Lower lobe of right lung (tissue), 2 donors: ENCODE results near the gene DNAJC2. TPM values are rescaled to one million over a fixed set of nuclear protein-coding genes. Genes with fewer than 3 reads are reported as not detected.
A peak's percentile ranks its signal among the peaks of the same experiment; 100 is the strongest.
"Not testable (repeated sequence)": the region's sequence is repeated elsewhere in the genome, so short reads cannot be mapped to it uniquely, and the experiment has no call there.

ENCODE experiments used
- ATAC-seq, 2 donors: fragments of 200-7000 bp; cut with Tn5 transposase; one replicate each; pipeline ENCODE4 v1.9.1; 2020 to 2022; ENCODE audit warnings: mild to moderate bottlenecking in 2 of 2, moderate library complexity in 2 of 2
- DNase-seq: peaks from one replicate; pipeline ENCODE4 v3.0.0-alpha.2; 2020
- H3K27ac ChIP-seq: fragments of 200-600 bp; one replicate; pipeline ENCODE4 v1.8.0; 2022
- H3K27me3 ChIP-seq: fragments of 200-600 bp; one replicate; pipeline ENCODE4 v1.8.0; 2022; ENCODE audit warnings: low read depth
- H3K36me3 ChIP-seq: fragments of 200-600 bp; one replicate; pipeline ENCODE4 v1.8.0; 2022; ENCODE audit warnings: mild to moderate bottlenecking
- H3K4me1 ChIP-seq: fragments of 200-600 bp; one replicate; pipeline ENCODE4 v1.8.0; 2022
- H3K4me3 ChIP-seq: fragments of 200-600 bp; one replicate; pipeline ENCODE4 v1.8.0; 2022; ENCODE audit warnings: mild to moderate bottlenecking
- H3K9me3 ChIP-seq: fragments of 200-600 bp; one replicate; pipeline ENCODE4 v1.8.0; 2022
- CTCF ChIP-seq: fragments of 200-600 bp; IDR thresholded peaks from one replicate; pipeline ENCODE4 v1.8.0; 2022; ENCODE audit warnings: antibody characterized with exemption, mild to moderate bottlenecking
- intact Hi-C: fragments of 100-400 bp; cut with DNase I; formaldehyde crosslinking; loops from one replicate; pipeline ENCODE4 v1.11.0; 2022
- total RNA-seq: library from RNA; stranded (reverse); fragmentation: NEBNext Ultra II Directional; extraction: Animal tissue kit (Norgen Biotek cat#: 25700); gene quantifications from one replicate; pipeline ENCODE4 v1.2.1, GENCODE V29; 2021
- donor health status: DM: no; HTN: yes; CAD: no; lungs with severe emphysema.

DNAJC2 gene
- total RNA-seq, 1 donor from 2014 or later: 17.1 TPM

GRCh38 chr7:103293526-103293925 is 51.0 kb downstream of the DNAJC2 start:
- Histone ChIP-seq H3K4me1 (peaks cover 8% of the 10 kb centered on the region), H3K27ac (no peak overlapping the region), H3K36me3 (no peaks in the 10 kb centered on the region), H3K4me3 (no peak overlapping the region), H3K27me3 (peaks cover 6% of the 10 kb centered on the region), H3K9me3 (no peaks in the 10 kb centered on the region)
- no peak for TF ChIP-seq CTCF
- ATAC-seq (no peak), DNase-seq (no peak)
- intact Hi-C loops: no loop called here

- TF ChIP-seq CTCF: no peak
- no peak overlapping the region for H3K27ac ChIP-seq
- H3K36me3 ChIP-seq: no peaks in the 10 kb centered on the region
- peaks cover 6% of the 10 kb centered on the region for H3K27me3 ChIP-seq
- ATAC-seq (no peak), DNase-seq (no peak)
- no peaks in the 10 kb centered on the region for H3K4me1 ChIP-seq
- no peak overlapping the region for H3K4me3 ChIP-seq
- intact Hi-C loops: no loop called here
- H3K9me3 ChIP-seq: no peaks in the 10 kb centered on the region
These were observed 52.4 kb downstream of the DNAJC2 start for GRCh38 chr7:103292122-103292521.

GRCh38 chr7:103282802-103283427 is 61.7 kb downstream of the DNAJC2 start:
- H3K36me3 ChIP-seq, H3K9me3 ChIP-seq, ATAC-seq, intact Hi-C loops, H3K27ac ChIP-seq, H3K4me3 ChIP-seq, DNase-seq, H3K27me3 ChIP-seq: not testable (repeated sequence)
- peaks cover 11% of the 10 kb centered on the region for H3K4me1 ChIP-seq

GRCh38 chr7:103280803-103281155 is 63.8 kb downstream of the DNAJC2 start:
- H3K4me3 ChIP-seq: peak overlapping the region; percentile 63
- H3K9me3 ChIP-seq, intact Hi-C loops, H3K36me3 ChIP-seq, H3K27me3 ChIP-seq: not testable (repeated sequence)
- H3K4me1 ChIP-seq: peaks cover 11% of the 10 kb centered on the region
- peak; percentile 43 for DNase-seq
- peak overlapping the region; percentile 64 for H3K27ac ChIP-seq
- peak; percentile 39 to 43 for ATAC-seq

- Histone ChIP-seq H3K4me3 (peak overlapping the region; percentile 63), H3K27ac (peak overlapping the region; percentile 64), H3K4me1 (peaks cover 11% of the 10 kb centered on the region)
- intact Hi-C loops, H3K27me3 ChIP-seq, H3K9me3 ChIP-seq, H3K36me3 ChIP-seq: not testable (repeated sequence)
- ATAC-seq: peak; percentile 96 to 97
- DNase-seq: peak; percentile 82
These were observed 64.4 kb downstream of the DNAJC2 start for GRCh38 chr7:103279963-103280802.

- H3K27me3 ChIP-seq, intact Hi-C loops, H3K36me3 ChIP-seq, H3K9me3 ChIP-seq: not testable (repeated sequence)
- peak; percentile 44 for DNase-seq
- Histone ChIP-seq H3K27ac (peak overlapping the region; percentile 47), H3K4me1 (peaks cover 11% of the 10 kb centered on the region), H3K4me3 (peak overlapping the region; percentile 63)
- peak; percentile 75 to 76 for ATAC-seq
These were observed 65.0 kb downstream of the DNAJC2 start for GRCh38 chr7:103279636-103279962.

GRCh38 chr7:103278195-103278594 is 66.4 kb downstream of the DNAJC2 start:
- ATAC-seq, H3K4me3 ChIP-seq, intact Hi-C loops, H3K9me3 ChIP-seq, DNase-seq, H3K27ac ChIP-seq, H3K27me3 ChIP-seq, H3K36me3 ChIP-seq: not testable (repeated sequence)
- peaks cover 11% of the 10 kb centered on the region for H3K4me1 ChIP-seq

GRCh38 chr7:103274867-103275266 is 69.7 kb downstream of the DNAJC2 start:
- H3K9me3 ChIP-seq, intact Hi-C loops, H3K36me3 ChIP-seq, ATAC-seq, H3K4me1 ChIP-seq, H3K27ac ChIP-seq, H3K4me3 ChIP-seq, H3K27me3 ChIP-seq, DNase-seq: not testable (repeated sequence)

GRCh38 chr7:103273374-103273773 is 71.2 kb downstream of the DNAJC2 start:
- not testable (repeated sequence) for ATAC-seq, H3K27ac ChIP-seq, H3K36me3 ChIP-seq

GRCh38 chr7:103266229-103266628 is 78.3 kb downstream of the DNAJC2 start:
- H3K4me3 ChIP-seq, intact Hi-C loops, H3K36me3 ChIP-seq, ATAC-seq, H3K27ac ChIP-seq, DNase-seq, H3K27me3 ChIP-seq, H3K4me1 ChIP-seq, H3K9me3 ChIP-seq: not testable (repeated sequence)

More at GRCh38 chr7:103273374-103273773, 71.2 kb downstream of the DNAJC2 start:
- H3K9me3 ChIP-seq, DNase-seq, H3K27me3 ChIP-seq, H3K4me3 ChIP-seq, intact Hi-C loops, H3K4me1 ChIP-seq: not testable (repeated sequence)

- H3K4me1 ChIP-seq, ATAC-seq, H3K27me3 ChIP-seq, H3K4me3 ChIP-seq, H3K36me3 ChIP-seq, H3K9me3 ChIP-seq, intact Hi-C loops, H3K27ac ChIP-seq, DNase-seq: not testable (repeated sequence)
These were observed 80.5 kb downstream of the DNAJC2 start for GRCh38 chr7:103264054-103264453.
